Hematopoietic multipotent progenitor cell (in vitro differentiated cells): ENCODE results near the gene RGS18. TPM values are rescaled to one million over a fixed set of nuclear protein-coding genes. Genes with fewer than 3 reads are reported as not detected.

Experiments used
- total RNA-seq: library from RNA; depleted of rRNA; stranded (reverse); fragments of >200 nt; gene quantifications from one replicate; pipeline ENCODE4 v1.2.3, GENCODE V29; 2012

The RGS18 gene
- total RNA-seq, 1 donor = 8.6 TPM

Other genes with a start within 250 kb of the RGS18 start
- gene RGS21, start 158.5 kb downstream of the RGS18 start, total RNA-seq = not detected